ENCODE results near the gene FAM3A. TPM values are rescaled to one million over a fixed set of nuclear protein-coding genes. Genes with fewer than 3 reads are reported as not detected.

Gene FAM3A
- total RNA-seq, 1 experiment from 2014 or later, result 25.0 TPM

DNA sequence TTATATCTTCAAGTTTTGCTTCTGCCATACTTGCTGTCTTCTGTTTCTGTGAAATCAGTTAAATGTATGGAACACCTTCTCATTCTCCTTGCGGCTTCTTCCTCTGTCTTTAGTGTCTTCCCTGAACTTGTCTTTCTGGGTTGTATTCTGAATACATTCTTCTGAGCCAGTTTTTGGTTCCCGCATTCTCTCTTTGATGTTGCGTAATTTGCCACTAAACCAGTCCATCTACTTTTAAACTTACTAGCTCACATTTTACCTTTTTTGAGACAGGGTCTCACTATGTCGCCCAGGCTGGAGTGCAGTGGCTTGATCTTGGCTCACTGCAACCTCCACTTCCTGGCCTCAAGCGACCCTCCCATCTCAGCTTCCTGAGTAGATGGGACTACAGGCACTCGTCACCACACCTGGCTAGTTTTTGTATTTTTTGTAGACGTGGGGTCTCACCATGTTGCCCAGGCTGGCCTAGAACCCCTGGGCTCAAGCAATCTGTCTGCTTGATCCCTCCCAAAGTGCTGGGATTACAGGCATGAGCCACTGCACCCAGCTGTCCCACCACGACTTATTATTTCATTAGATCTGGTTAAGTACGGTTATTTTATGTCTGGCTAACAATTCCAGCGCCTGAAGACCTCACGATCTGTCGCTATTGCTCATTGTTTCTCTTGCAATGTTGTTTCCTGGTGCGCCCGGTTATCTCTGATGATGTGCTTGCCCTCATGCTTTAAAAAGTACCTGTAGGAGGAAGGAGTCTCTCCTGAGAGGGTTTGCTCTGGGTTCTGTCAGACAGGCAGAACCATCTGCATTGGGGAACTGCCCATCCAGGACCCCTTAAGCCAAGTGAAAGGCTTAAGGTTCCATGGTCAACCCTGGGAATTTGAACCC lies 9.8 kb upstream of the FAM3A start:
- CTCF ChIA-PET, result interaction anchor here (1.8 kb wide), 1 partner anchor 35 kb away, joined by 14 read pairs; the partner anchor contains the start of gene SLC10A3
- no peak overlapping the region for H3K4me3 Mint-ChIP-seq
- no peak for TF ChIP-seq KAT7 (CRISPR knock-in tag; IDR thresholded peaks at IDR 0.05; ENCODE audit: borderline replicate concordance)
- no peak for TF ChIP-seq ESRRA (CRISPR knock-in tag; IDR thresholded peaks at IDR 0.05; ENCODE audit: borderline replicate concordance)
- no peak for TF ChIP-seq ZSCAN18 (CRISPR knock-in tag; IDR thresholded peaks at IDR 0.05)
- no peak for TF ChIP-seq NFE2L1 (CRISPR knock-in tag; IDR thresholded peaks at IDR 0.05)
- no peak for TF ChIP-seq NFYB (CRISPR knock-in tag; conservative IDR thresholded peaks at IDR 0.05; ENCODE audit: low read depth)
- TF ChIP-seq ZNF219 (CRISPR knock-in tag; IDR thresholded peaks at IDR 0.05; ENCODE audit: borderline replicate concordance), result no peak
- TF ChIP-seq ZNF121 (CRISPR knock-in tag; IDR thresholded peaks at IDR 0.05), result no peak
- no peak for TF ChIP-seq E2F4 (CRISPR knock-in tag; IDR thresholded peaks at IDR 0.05; ENCODE audit: borderline replicate concordance, low read depth)
- no peak for TF ChIP-seq TP53 (CRISPR knock-in tag; IDR thresholded peaks at IDR 0.05)
- no peak for TF ChIP-seq CREB1 (CRISPR knock-in tag; IDR thresholded peaks at IDR 0.05)
- TF ChIP-seq, protein P1, sequence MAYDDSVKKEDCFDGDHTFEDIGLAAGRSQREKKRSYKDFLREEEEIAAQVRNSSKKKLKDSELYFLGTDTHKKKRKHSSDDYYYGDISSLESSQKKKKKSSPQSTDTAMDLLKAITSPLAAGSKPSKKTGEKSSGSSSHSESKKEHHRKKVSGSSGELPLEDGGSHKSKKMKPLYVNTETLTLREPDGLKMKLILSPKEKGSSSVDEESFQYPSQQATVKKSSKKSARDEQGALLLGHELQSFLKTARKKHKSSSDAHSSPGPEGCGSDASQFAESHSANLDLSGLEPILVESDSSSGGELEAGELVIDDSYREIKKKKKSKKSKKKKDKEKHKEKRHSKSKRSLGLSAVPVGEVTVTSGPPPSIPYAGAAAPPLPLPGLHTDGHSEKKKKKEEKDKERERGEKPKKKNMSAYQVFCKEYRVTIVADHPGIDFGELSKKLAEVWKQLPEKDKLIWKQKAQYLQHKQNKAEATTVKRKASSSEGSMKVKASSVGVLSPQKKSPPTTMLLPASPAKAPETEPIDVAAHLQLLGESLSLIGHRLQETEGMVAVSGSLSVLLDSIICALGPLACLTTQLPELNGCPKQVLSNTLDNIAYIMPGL (CRISPR knock-in tag; IDR thresholded peaks at IDR 0.05), result no peak
- TF ChIP-seq, protein P2, sequence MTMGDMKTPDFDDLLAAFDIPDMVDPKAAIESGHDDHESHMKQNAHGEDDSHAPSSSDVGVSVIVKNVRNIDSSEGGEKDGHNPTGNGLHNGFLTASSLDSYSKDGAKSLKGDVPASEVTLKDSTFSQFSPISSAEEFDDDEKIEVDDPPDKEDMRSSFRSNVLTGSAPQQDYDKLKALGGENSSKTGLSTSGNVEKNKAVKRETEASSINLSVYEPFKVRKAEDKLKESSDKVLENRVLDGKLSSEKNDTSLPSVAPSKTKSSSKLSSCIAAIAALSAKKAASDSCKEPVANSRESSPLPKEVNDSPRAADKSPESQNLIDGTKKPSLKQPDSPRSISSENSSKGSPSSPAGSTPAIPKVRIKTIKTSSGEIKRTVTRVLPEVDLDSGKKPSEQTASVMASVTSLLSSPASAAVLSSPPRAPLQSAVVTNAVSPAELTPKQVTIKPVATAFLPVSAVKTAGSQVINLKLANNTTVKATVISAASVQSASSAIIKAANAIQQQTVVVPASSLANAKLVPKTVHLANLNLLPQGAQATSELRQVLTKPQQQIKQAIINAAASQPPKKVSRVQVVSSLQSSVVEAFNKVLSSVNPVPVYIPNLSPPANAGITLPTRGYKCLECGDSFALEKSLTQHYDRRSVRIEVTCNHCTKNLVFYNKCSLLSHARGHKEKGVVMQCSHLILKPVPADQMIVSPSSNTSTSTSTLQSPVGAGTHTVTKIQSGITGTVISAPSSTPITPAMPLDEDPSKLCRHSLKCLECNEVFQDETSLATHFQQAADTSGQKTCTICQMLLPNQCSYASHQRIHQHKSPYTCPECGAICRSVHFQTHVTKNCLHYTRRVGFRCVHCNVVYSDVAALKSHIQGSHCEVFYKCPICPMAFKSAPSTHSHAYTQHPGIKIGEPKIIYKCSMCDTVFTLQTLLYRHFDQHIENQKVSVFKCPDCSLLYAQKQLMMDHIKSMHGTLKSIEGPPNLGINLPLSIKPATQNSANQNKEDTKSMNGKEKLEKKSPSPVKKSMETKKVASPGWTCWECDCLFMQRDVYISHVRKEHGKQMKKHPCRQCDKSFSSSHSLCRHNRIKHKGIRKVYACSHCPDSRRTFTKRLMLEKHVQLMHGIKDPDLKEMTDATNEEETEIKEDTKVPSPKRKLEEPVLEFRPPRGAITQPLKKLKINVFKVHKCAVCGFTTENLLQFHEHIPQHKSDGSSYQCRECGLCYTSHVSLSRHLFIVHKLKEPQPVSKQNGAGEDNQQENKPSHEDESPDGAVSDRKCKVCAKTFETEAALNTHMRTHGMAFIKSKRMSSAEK (CRISPR knock-in tag; IDR thresholded peaks at IDR 0.05; ENCODE audit: borderline replicate concordance), result no peak
- no peak for TF ChIP-seq ELF4 (CRISPR knock-in tag; IDR thresholded peaks at IDR 0.05; ENCODE audit: low read depth)
- TF ChIP-seq GABPB1 (CRISPR knock-in tag; IDR thresholded peaks at IDR 0.05), result no peak
- TF ChIP-seq, protein P3, sequence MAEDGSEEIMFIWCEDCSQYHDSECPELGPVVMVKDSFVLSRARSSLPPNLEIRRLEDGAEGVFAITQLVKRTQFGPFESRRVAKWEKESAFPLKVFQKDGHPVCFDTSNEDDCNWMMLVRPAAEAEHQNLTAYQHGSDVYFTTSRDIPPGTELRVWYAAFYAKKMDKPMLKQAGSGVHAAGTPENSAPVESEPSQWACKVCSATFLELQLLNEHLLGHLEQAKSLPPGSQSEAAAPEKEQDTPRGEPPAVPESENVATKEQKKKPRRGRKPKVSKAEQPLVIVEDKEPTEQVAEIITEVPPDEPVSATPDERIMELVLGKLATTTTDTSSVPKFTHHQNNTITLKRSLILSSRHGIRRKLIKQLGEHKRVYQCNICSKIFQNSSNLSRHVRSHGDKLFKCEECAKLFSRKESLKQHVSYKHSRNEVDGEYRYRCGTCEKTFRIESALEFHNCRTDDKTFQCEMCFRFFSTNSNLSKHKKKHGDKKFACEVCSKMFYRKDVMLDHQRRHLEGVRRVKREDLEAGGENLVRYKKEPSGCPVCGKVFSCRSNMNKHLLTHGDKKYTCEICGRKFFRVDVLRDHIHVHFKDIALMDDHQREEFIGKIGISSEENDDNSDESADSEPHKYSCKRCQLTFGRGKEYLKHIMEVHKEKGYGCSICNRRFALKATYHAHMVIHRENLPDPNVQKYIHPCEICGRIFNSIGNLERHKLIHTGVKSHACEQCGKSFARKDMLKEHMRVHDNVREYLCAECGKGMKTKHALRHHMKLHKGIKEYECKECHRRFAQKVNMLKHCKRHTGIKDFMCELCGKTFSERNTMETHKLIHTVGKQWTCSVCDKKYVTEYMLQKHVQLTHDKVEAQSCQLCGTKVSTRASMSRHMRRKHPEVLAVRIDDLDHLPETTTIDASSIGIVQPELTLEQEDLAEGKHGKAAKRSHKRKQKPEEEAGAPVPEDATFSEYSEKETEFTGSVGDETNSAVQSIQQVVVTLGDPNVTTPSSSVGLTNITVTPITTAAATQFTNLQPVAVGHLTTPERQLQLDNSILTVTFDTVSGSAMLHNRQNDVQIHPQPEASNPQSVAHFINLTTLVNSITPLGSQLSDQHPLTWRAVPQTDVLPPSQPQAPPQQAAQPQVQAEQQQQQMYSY (CRISPR knock-in tag; IDR thresholded peaks at IDR 0.05), result no peak
- no peak for TF ChIP-seq PRRX2 (CRISPR knock-in tag; IDR thresholded peaks at IDR 0.05)
- TF ChIP-seq RORB (CRISPR knock-in tag; IDR thresholded peaks at IDR 0.05), result no peak
- TF ChIP-seq GTF2I (CRISPR knock-in tag; conservative IDR thresholded peaks at IDR 0.05), result no peak
- TF ChIP-seq MLX (CRISPR knock-in tag; IDR thresholded peaks at IDR 0.05), result no peak
- no peak for ATAC-seq
- H3K27ac Mint-ChIP-seq, result no peak overlapping the region
- 0 out of 2 replicates have a peak, but pooled peaks cover under 1% of the 10 kb centered on the region for H3K36me3 Mint-ChIP-seq
- no peaks in the 10 kb centered on the region for H3K9me3 Mint-ChIP-seq
- no peak for DNase-seq (ENCODE audit: low spot score)
- POLR2A ChIA-PET, result interaction anchor here (0.5 kb wide), 1 partner anchor 15 kb away, joined by 3 read pairs; no protein-coding TSS in a partner anchor
- H3K4me1 Mint-ChIP-seq, result peaks cover 10% of the 10 kb centered on the region; the same call in 1 of the 2 replicates
- peaks cover 54% of the 10 kb centered on the region for H3K27me3 Mint-ChIP-seq (ENCODE audit: low read depth)
